ENCODE results near the gene MRPS25. TPM values are rescaled to one million over a fixed set of nuclear protein-coding genes. Genes with fewer than 3 reads are reported as not detected.

The MRPS25 gene
- total RNA-seq, 2 experiments from 2014 or later: 59.9 to 60.2 TPM

DNA sequence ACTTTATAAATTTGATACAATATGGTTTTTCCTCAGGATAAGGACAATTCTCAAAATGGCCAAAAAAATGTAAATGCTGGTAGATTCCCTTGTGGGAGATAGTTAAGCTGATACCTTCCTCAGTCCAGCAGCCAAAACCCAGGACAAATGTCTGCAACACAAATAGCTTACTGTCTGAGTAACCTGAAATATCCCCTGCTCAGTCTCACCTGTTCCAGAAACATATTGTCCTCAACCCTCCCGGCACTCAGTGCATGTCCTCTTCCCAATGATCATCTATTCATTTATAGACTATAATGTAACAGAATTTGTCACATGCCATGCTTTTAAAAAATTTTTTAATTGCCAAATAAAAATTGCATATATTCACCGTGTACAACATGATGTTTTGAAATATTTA is 21.6 kb upstream of the MRPS25 start:
- intact Hi-C loops (cut with DNase I, micrococcal nuclease): no loop called here
- H3K9me3 Mint-ChIP-seq: no peaks in the 10 kb centered on the region

GRCh38 chr3:15086263-15086662 is 21.1 kb upstream of the MRPS25 start:
- peaks cover 87% of the 10 kb centered on the region for H3K36me3 ChIP-seq (ENCODE audit: insufficient read depth, low read length)
- DNase-seq (no peak), ATAC-seq (ENCODE audit: poor library complexity) (no peak)
- intact Hi-C loops (cut with DNase I, micrococcal nuclease): no loop called here
- Mint-ChIP-seq H3K36me3 (ENCODE audit: low read depth) (peaks cover 90% of the 10 kb centered on the region), H3K4me3 (no peak overlapping the region), H3K9me3 (no peaks in the 10 kb centered on the region), H3K4me1 (ENCODE audit: low read depth) (peaks cover 16% of the 10 kb centered on the region), H3K27me3 (no peaks in the 10 kb centered on the region), H3K27ac (no peak overlapping the region)
- H3K27ac ChIP-seq (ENCODE audit: low read depth in 1 of 2, low read length in 2 of 2): no peak overlapping the region
- TF ChIP-seq, protein P1, sequence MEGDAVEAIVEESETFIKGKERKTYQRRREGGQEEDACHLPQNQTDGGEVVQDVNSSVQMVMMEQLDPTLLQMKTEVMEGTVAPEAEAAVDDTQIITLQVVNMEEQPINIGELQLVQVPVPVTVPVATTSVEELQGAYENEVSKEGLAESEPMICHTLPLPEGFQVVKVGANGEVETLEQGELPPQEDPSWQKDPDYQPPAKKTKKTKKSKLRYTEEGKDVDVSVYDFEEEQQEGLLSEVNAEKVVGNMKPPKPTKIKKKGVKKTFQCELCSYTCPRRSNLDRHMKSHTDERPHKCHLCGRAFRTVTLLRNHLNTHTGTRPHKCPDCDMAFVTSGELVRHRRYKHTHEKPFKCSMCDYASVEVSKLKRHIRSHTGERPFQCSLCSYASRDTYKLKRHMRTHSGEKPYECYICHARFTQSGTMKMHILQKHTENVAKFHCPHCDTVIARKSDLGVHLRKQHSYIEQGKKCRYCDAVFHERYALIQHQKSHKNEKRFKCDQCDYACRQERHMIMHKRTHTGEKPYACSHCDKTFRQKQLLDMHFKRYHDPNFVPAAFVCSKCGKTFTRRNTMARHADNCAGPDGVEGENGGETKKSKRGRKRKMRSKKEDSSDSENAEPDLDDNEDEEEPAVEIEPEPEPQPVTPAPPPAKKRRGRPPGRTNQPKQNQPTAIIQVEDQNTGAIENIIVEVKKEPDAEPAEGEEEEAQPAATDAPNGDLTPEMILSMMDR (IDR thresholded peaks at IDR 0.05): no peak
- H3K27me3 ChIP-seq (ENCODE audit: control insufficient read depth in 1 of 2, insufficient read depth in 2 of 2, low read length in 2 of 2): no peaks in the 10 kb centered on the region
- H3K9me3 ChIP-seq (ENCODE audit: control insufficient read depth in 1 of 2, insufficient read depth in 1 of 2, low read length in 2 of 2): no peaks in the 10 kb centered on the region
- no peak overlapping the region for H3K4me3 ChIP-seq (ENCODE audit: low read length)
- no peaks in the 10 kb centered on the region for H3K4me1 ChIP-seq (ENCODE audit: insufficient read depth, low read length)
- ChIA-PET CTCF (no interaction called here), POLR2A (interaction anchor here (0.6 kb wide), 1 partner anchor 49 kb away, joined by 3 read pairs; no protein-coding TSS in a partner anchor)

More for the DNA sequence above, 21.6 kb upstream of the MRPS25 start:
- H3K4me1 ChIP-seq (ENCODE audit: insufficient read depth, low read length): no peaks in the 10 kb centered on the region
- TF ChIP-seq, protein P1 (IDR thresholded peaks at IDR 0.05): no peak
- H3K27me3 ChIP-seq (ENCODE audit: control insufficient read depth in 1 of 2, insufficient read depth in 2 of 2, low read length in 2 of 2): no peaks in the 10 kb centered on the region
- no peak for ATAC-seq (ENCODE audit: poor library complexity)
- H3K36me3 ChIP-seq (ENCODE audit: insufficient read depth, low read length): peaks cover 87% of the 10 kb centered on the region
- no peak overlapping the region for H3K27ac Mint-ChIP-seq
- no peak for DNase-seq
- H3K36me3 Mint-ChIP-seq (ENCODE audit: low read depth): peaks cover 90% of the 10 kb centered on the region
- H3K4me1 Mint-ChIP-seq (ENCODE audit: low read depth): peaks cover 20% of the 10 kb centered on the region
- H3K9me3 ChIP-seq (ENCODE audit: control insufficient read depth in 1 of 2, insufficient read depth in 1 of 2, low read length in 2 of 2): no peaks in the 10 kb centered on the region
- H3K27ac ChIP-seq (ENCODE audit: low read depth in 1 of 2, low read length in 2 of 2): no peak overlapping the region
- H3K4me3 Mint-ChIP-seq: no peak overlapping the region
- ChIA-PET CTCF (no interaction called here), POLR2A (no interaction called here)
- no peaks in the 10 kb centered on the region for H3K27me3 Mint-ChIP-seq
- no peak overlapping the region for H3K4me3 ChIP-seq (ENCODE audit: low read length)

- H3K9me3 Mint-ChIP-seq: no peaks in the 10 kb centered on the region
- ChIA-PET CTCF (no interaction called here), POLR2A (interaction anchor here (0.5 kb wide), 1 partner anchor 24 kb away, joined by 4 read pairs; no protein-coding TSS in a partner anchor)
- no peak overlapping the region for H3K27ac ChIP-seq (ENCODE audit: low read depth in 1 of 2, low read length in 2 of 2)
- H3K27me3 ChIP-seq (ENCODE audit: control insufficient read depth in 1 of 2, insufficient read depth in 2 of 2, low read length in 2 of 2): no peaks in the 10 kb centered on the region
- DNase-seq (no peak), ATAC-seq (ENCODE audit: poor library complexity) (no peak)
- no peaks in the 10 kb centered on the region for H3K27me3 Mint-ChIP-seq
- H3K4me3 ChIP-seq (ENCODE audit: low read length): no peak overlapping the region
- H3K9me3 ChIP-seq (ENCODE audit: control insufficient read depth in 1 of 2, insufficient read depth in 1 of 2, low read length in 2 of 2): no peaks in the 10 kb centered on the region
- no peak overlapping the region for H3K4me3 Mint-ChIP-seq
- intact Hi-C loops (cut with DNase I, micrococcal nuclease): no loop called here
- TF ChIP-seq, protein P1 (IDR thresholded peaks at IDR 0.05): no peak
- no peak overlapping the region for H3K27ac Mint-ChIP-seq
- H3K36me3 ChIP-seq (ENCODE audit: insufficient read depth, low read length): peaks cover 91% of the 10 kb centered on the region
- peaks cover 8% of the 10 kb centered on the region for H3K4me1 Mint-ChIP-seq (ENCODE audit: low read depth)
- no peaks in the 10 kb centered on the region for H3K4me1 ChIP-seq (ENCODE audit: insufficient read depth, low read length)
- H3K36me3 Mint-ChIP-seq (ENCODE audit: low read depth): peaks cover 94% of the 10 kb centered on the region
Observed at GRCh38 chr3:15083252-15083651, 18.1 kb upstream of the MRPS25 start.
